ENCODE measurements around the gene AP1G2. TPM values are rescaled to one million over a fixed set of nuclear protein-coding genes. Genes with fewer than 3 reads are reported as not detected.
"Not testable (repeated sequence)": the region's sequence is repeated elsewhere in the genome, so short reads cannot be mapped to it uniquely, and the experiment has no call there.

The AP1G2 gene
- total RNA-seq, 4 donors from 2014 or later = 38.9 to 98.8 (median 68.8) TPM

DNA sequence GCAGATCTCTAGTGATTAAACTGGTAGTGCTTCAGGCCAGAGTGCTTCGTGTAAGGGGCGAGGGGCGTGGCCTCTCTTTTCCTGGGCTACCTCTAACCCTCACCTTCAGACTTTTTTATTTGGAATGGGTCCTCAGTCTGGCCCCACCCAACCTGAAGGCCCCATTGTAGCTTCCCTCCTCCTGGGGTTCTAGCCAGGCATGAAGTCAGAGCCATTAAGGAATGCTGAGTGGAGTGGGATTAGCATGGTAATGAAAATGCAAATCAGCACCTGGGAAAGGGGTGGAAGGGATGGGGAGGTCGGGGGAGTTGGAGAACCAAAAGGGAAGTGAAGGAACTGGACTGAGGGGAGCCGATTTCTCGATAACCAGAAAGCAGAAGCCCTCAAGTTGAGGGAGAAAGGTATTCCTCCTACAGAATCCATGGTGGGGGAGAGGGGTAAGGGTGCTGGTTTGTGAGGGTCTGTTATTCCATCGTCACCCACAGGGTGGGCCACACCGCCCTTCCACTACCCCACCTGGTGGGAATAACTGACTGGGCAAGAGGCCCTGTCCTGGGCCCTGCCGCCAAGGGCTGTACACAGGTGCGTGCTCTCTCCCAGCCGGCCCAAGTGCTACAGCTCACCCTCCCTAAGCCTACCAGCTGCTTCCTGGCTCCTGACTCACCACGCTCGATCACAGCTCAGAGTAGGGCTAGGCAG is 30.1 kb downstream of the AP1G2 start:
- Histone ChIP-seq H3K36me3 (no peaks in the 10 kb centered on the region), H3K9me3 (no peaks in the 10 kb centered on the region), H3K4me1 (no peaks in the 10 kb centered on the region), H3K4me3 (no peak overlapping the region), H3K27ac (no peak overlapping the region), H3K27me3 (no peaks in the 10 kb centered on the region)
- intact Hi-C loops (cut with DNase I; ENCODE audit: low total_unique reads) = no loop called here
- TF ChIP-seq, protein P1, sequence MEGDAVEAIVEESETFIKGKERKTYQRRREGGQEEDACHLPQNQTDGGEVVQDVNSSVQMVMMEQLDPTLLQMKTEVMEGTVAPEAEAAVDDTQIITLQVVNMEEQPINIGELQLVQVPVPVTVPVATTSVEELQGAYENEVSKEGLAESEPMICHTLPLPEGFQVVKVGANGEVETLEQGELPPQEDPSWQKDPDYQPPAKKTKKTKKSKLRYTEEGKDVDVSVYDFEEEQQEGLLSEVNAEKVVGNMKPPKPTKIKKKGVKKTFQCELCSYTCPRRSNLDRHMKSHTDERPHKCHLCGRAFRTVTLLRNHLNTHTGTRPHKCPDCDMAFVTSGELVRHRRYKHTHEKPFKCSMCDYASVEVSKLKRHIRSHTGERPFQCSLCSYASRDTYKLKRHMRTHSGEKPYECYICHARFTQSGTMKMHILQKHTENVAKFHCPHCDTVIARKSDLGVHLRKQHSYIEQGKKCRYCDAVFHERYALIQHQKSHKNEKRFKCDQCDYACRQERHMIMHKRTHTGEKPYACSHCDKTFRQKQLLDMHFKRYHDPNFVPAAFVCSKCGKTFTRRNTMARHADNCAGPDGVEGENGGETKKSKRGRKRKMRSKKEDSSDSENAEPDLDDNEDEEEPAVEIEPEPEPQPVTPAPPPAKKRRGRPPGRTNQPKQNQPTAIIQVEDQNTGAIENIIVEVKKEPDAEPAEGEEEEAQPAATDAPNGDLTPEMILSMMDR (IDR thresholded peaks at IDR 0.05) = no peak
- TF ChIP-seq POLR2A (IDR thresholded peaks at IDR 0.05) = no peak
- DNase-seq = no peak

DNA sequence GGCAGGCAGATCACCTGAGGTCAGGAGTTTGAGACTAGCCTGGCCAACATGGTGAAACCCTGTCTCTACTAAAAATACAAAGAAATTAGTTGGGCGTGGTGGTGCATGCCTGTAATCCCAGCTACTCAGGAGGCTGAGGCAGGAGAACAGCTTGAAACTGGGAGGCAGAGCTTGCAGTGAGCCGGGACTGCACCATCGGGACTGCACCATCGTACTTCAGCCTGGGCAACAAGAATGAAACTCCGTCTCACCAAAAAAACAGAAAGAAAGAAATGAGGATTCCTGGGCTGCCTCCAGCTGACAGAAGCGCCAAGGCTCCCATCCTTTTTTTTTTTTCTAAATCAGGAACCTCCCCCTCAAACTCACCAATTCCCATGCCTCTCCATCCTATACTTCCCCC is 30.7 kb downstream of the AP1G2 start:
- H3K27me3 ChIP-seq; H3K27ac ChIP-seq; DNase-seq; H3K4me1 ChIP-seq; intact Hi-C loops (cut with DNase I; ENCODE audit: low total_unique reads); H3K4me3 ChIP-seq; H3K9me3 ChIP-seq; H3K36me3 ChIP-seq: not testable (repeated sequence)

DNA sequence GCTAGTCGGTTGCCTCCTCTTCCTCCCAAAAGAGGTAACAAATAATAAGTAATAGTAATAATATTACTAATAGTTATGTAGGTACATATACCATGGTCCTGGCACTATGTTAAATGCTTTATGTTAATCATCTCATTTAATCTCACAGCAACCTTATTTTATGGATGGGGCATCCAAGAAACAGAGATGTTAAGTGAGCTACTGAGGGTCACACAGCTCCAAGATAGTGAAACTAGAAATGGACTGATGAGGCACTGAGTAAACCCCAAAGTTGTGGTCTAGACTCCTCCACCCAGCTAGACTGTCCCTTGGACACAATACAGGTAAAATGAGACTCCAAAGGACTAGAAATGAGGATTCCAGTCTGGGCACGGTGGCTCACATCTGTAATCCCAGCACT is 31.1 kb downstream of the AP1G2 start:
- TF ChIP-seq, protein P1 (IDR thresholded peaks at IDR 0.05) = no peak
- no peak for TF ChIP-seq POLR2A (IDR thresholded peaks at IDR 0.05)
- no peak overlapping the region for H3K4me3 ChIP-seq
- no peaks in the 10 kb centered on the region for H3K27me3 ChIP-seq
- intact Hi-C loops (cut with DNase I; ENCODE audit: low total_unique reads) = no loop called here
- no peak for DNase-seq
- H3K36me3 ChIP-seq = no peaks in the 10 kb centered on the region
- H3K9me3 ChIP-seq = no peaks in the 10 kb centered on the region
- H3K27ac ChIP-seq = no peak overlapping the region
- H3K4me1 ChIP-seq = no peaks in the 10 kb centered on the region

DNA sequence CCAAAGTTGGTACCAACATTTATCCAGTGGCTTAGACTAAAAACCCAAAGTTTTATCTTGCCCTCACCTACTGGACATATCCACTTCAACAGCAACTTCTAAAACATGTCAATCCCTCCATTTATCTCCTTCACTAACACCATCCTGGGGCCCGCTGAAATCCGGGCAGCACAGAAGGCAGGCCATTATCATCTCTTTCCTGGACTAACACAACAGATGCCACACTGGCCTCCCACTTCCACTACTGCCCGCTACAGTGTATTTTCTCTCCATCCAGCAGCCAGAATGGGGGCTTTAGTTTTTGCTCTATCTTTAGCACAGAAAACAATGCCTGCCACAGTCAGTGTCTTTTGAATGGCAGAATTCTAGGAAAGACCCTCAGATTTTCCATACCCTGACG is 31.6 kb downstream of the AP1G2 start:
- intact Hi-C loops (cut with DNase I; ENCODE audit: low total_unique reads) = no loop called here
- H3K4me1 ChIP-seq = no peaks in the 10 kb centered on the region
- H3K9me3 ChIP-seq = no peaks in the 10 kb centered on the region
- TF ChIP-seq, protein P1 (IDR thresholded peaks at IDR 0.05) = no peak
- no peak for TF ChIP-seq POLR2A (IDR thresholded peaks at IDR 0.05)
- H3K4me3 ChIP-seq = no peak overlapping the region
- H3K27me3 ChIP-seq = no peaks in the 10 kb centered on the region
- no peak overlapping the region for H3K27ac ChIP-seq
- no peaks in the 10 kb centered on the region for H3K36me3 ChIP-seq
- DNase-seq = no peak

DNA sequence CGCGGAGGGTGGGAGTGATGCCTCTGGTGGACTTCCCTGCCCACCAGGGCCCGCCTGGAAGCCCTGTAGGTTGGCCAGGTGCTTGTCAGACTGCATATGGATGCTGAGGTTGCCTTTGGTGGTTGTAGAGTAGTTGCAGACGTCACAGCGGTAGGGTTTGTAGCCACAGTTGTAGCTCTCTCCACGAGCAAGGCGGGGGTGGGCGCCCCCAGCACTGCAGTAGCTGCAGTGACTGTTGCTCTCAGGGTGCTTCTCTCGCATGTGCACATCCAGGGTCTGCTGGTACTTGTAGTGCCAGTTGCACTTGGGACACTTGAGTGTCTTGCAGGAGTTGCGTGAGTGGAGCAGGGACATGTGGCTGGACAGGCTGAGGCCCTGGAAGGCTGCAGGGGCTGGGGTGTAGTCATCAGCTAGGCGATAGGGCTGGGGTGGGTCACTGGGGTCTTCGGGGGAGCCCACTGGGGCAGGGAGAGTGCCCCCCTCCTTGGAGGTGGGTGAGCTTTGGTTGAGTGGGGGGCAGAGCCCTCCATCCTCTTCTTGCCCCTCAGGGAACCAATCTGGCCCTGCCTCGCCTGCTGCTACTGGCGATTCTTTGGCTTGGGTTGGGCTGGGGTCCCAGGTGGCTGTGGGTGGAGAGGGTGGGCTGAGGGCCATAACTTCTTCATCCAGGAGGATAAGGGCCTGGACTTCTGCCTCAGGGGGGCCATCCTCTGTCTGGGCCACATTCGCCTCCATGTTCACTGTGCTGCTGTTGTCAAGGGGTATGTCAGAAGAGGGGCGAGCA is 33.7 kb downstream of the AP1G2 start:
- no peak for DNase-seq
- TF ChIP-seq POLR2A (IDR thresholded peaks at IDR 0.05) = no peak
- TF ChIP-seq, protein P1 (IDR thresholded peaks at IDR 0.05) = no peak
- no peaks in the 10 kb centered on the region for H3K27me3 ChIP-seq
- H3K27ac ChIP-seq = no peak overlapping the region
- intact Hi-C loops (cut with DNase I; ENCODE audit: low total_unique reads) = no loop called here
- no peaks in the 10 kb centered on the region for H3K4me1 ChIP-seq
- no peaks in the 10 kb centered on the region for H3K36me3 ChIP-seq
- no peak overlapping the region for H3K4me3 ChIP-seq
- no peaks in the 10 kb centered on the region for H3K9me3 ChIP-seq

Data from uterus (tissue), 4 donors.